K562 (cell line): ENCODE data around the gene XPNPEP3. TPM values are rescaled to one million over a fixed set of nuclear protein-coding genes. Genes with fewer than 3 reads are reported as not detected.

Source experiments
- ATAC-seq: fragments of 200-7000 bp; cut with Tn5 transposase; 3 replicates; pipeline ENCODE4 v1.9.1; 2020; ENCODE audit warnings: moderate library complexity
- BruUV-seq: library from RNA; stranded (reverse); fragments of 400-500 nt; replicated peaks from 2 replicates; lab custom pipeline; 2021; lab: Mats Ljungman, UMichigan
- CTCF ChIA-PET: fragments of 300-600 bp; formaldehyde crosslinking; extraction: SDS; loops from one replicate; lab custom pipeline; 2021; ENCODE audit warnings: low intra/inter-chr PET ratio; lab: Yijun Ruan, JAX
- POLR2A ChIA-PET: fragments of 300-600, 350-650 bp; sonication (Branson Sonifier 250); formaldehyde crosslinking; extraction: SDS; loops from one replicate; lab custom pipeline; 2021; ENCODE audit warnings: antibody characterized with exemption, inconsistent platforms; lab: Yijun Ruan, JAX
- DNase-seq, 4 experiments: peaks; one replicate each; pipeline versions ENCODE4 v3.0.0 to v3.0.0-alpha.2; 2011 to 2018; ENCODE audit warnings: low spot score in 3 of 4, mixed read lengths in 3 of 4; ENCODE audit errors: extremely low read depth in 1 of 4
- FAIRE-seq: peaks from 2 replicates; lab custom pipeline; 2011; peaks lifted over from hg19 to GRCh38; lab: Jason Lieb, UNC
- H2AFZ ChIP-seq: 2 replicates; pipeline ENCODE4 v1.6.0; 2011; ENCODE audit warnings: low read depth, low read length, control low read depth, inconsistent platforms
- H3K27ac ChIP-seq: fragments of 200-600 bp; 3 replicates; pipeline ENCODE4 v1.8.0; 2011; ENCODE audit warnings: low read depth, mild to moderate bottlenecking, control low read depth, inconsistent platforms, low read length, moderate library complexity, mixed read lengths; ENCODE audit errors: extremely low read depth
- H3K27me3 ChIP-seq, 2 experiments: fragments of 300-600 bp in 1 of 2; 2 replicates in 1 of 2; 3 replicates in 1 of 2; pipeline versions ENCODE4 v1.6.0 to v1.8.0; 2011; ENCODE audit warnings: inconsistent platforms in 2 of 2, low read length in 2 of 2, mild to moderate bottlenecking in 1 of 2, mixed read lengths in 1 of 2, moderate library complexity in 1 of 2; ENCODE audit not compliant: control insufficient read depth in 2 of 2, insufficient read depth in 2 of 2
- H3K36me3 ChIP-seq: fragments of 300-600 bp; 3 replicates; pipeline ENCODE4 v1.8.0; 2011; ENCODE audit warnings: mild to moderate bottlenecking, low read length, inconsistent platforms; ENCODE audit not compliant: control insufficient read depth, insufficient read depth
- H3K4me1 ChIP-seq, 2 experiments: fragments of 200-600 bp in 1 of 2; replicated peaks in 1 of 2; 2 replicates in 1 of 2; 3 replicates in 1 of 2; pipeline versions ENCODE4 v1.5.1 to v1.8.0; 2011; ENCODE audit warnings: inconsistent platforms in 2 of 2, low read length in 2 of 2, mild to moderate bottlenecking in 1 of 2, mixed read lengths in 1 of 2, moderate library complexity in 1 of 2; ENCODE audit not compliant: control insufficient read depth in 2 of 2, insufficient read depth in 2 of 2
- H3K4me2 ChIP-seq: 2 replicates; pipeline ENCODE4 v1.6.1; 2011; ENCODE audit warnings: low read length, control low read depth, inconsistent platforms, mixed read lengths; ENCODE audit not compliant: insufficient read depth
- H3K4me3 ChIP-seq: fragments of 200-600 bp; sonication (generic), shearing (Covaris generic); 2 replicates; pipeline ENCODE4 v1.5.1; 2016; ENCODE audit warnings: control low read depth, inconsistent platforms
- H3K79me2 ChIP-seq: fragments of 200-600 bp; 3 replicates; pipeline ENCODE4 v1.8.0; 2011; ENCODE audit warnings: low read length, inconsistent platforms; ENCODE audit not compliant: control insufficient read depth, insufficient read depth
- H3K9ac ChIP-seq, 2 experiments: 2 replicates each; pipeline versions ENCODE4 v1.6.0 to v1.6.1; 2011; ENCODE audit warnings: low read depth in 2 of 2, low read length in 2 of 2, control low read depth in 1 of 2, inconsistent platforms in 1 of 2, mild to moderate bottlenecking in 1 of 2, mixed read lengths in 1 of 2; ENCODE audit not compliant: insufficient read depth in 1 of 2
- H3K9me1 ChIP-seq: one replicate; pipeline ENCODE4 v1.6.0; 2011; ENCODE audit warnings: inconsistent platforms, mild to moderate bottlenecking, low read length, moderate library complexity; ENCODE audit not compliant: control insufficient read depth, insufficient read depth
- H3K9me3 ChIP-seq: replicated peaks from 2 replicates; pipeline ENCODE4 v1.5.1; 2011; ENCODE audit warnings: low read depth, low read length, inconsistent platforms; ENCODE audit not compliant: control insufficient read depth, insufficient read depth
- H4K20me1 ChIP-seq: replicated peaks from 2 replicates; pipeline ENCODE4 v1.6.1; 2011; ENCODE audit warnings: low read length, inconsistent platforms, mixed read lengths; ENCODE audit not compliant: control insufficient read depth, insufficient read depth
- KDM5B ChIP-seq: fragments of 200-600 bp; sonication (generic); IDR thresholded peaks from 2 replicates; pipeline ENCODE4 v1.6.1; 2012; ENCODE audit warnings: low read depth, mild to moderate bottlenecking, moderate library complexity, low read length, control low read depth, inconsistent platforms; ENCODE audit not compliant: insufficient replicate concordance
- MCM5 ChIP-seq: fragments of 450-650 bp; IDR thresholded peaks from 2 replicates; pipeline ENCODE4 v1.6.1; 2016; ENCODE audit warnings: low read depth
- MIER1 ChIP-seq: fragments of 450-650 bp; IDR thresholded peaks from 2 replicates; pipeline ENCODE4 v1.6.1; 2016; ENCODE audit warnings: antibody characterized with exemption, mild to moderate bottlenecking, low read depth
- NR4A1 ChIP-seq, 2 experiments: fragments of 250-450 bp in 1 of 2; fragments of 450-650 bp in 1 of 2; sonication (Bioruptor Pico) in 1 of 2; IDR thresholded peaks; 2 replicates each; pipeline versions ENCODE4 v1.4.0 to v1.6.1; 2016 to 2020; ENCODE audit warnings: mild to moderate bottlenecking in 2 of 2, missing compliant biosample characterization in 1 of 2, missing genetic modification characterization in 1 of 2, moderate library complexity in 1 of 2
- TFAM ChIP-seq: fragments of 250-450 bp; sonication (Bioruptor Pico); conservative IDR thresholded peaks from 2 replicates; pipeline ENCODE4 v1.5.0; 2021; ENCODE audit warnings: mild to moderate bottlenecking, moderate library complexity
- ZC3H4 ChIP-seq: sonication (generic); formaldehyde crosslinking; IDR thresholded peaks from 2 replicates; pipeline ENCODE4 v1.9.0; 2021; ENCODE audit warnings: missing genetic modification reagents, borderline replicate concordance
- ZZZ3 ChIP-seq: fragments of 450-650 bp; IDR thresholded peaks from 2 replicates; pipeline ENCODE4 v1.6.1; 2016; ENCODE audit warnings: antibody characterized with exemption, mild to moderate bottlenecking, moderate library complexity
- WGBS: fragments of 100-300 bp; shearing (Covaris generic); methylation state at CpG from one replicate; pipeline ENCODE4 v1.1.6; 2016; ENCODE audit warnings: low coverage, mixed read lengths; ENCODE audit not compliant: insufficient coverage; ENCODE audit errors: missing lambda C conversion rate; 5-methylcytosine and 5-hydroxymethylcytosine counted together
- in situ Hi-C: fragments of 300-500 bp; cut with MboI; formaldehyde crosslinking; loops from 4 replicates; pipeline ENCODE4 v1.15.0; 2018; ENCODE audit warnings: inconsistent platforms, mixed read lengths
- intact Hi-C: fragments of 100-400 bp; cut with micrococcal nuclease; formaldehyde crosslinking; loops from 2 replicates; pipeline ENCODE4 v1.14.2; 2022
- polyA plus RNA-seq, 8 experiments: library from polyadenylated mRNA; depleted of rRNA in 4 of 8; stranded (reverse) in 5 of 8; unstranded in 3 of 8; fragments of >200 nt; fragmentation: Nextera tagmentation in 2 of 8; fragmentation: Illumina TruSeq in 1 of 8; extraction: Ambion mirVana in 2 of 8; extraction: Trizol in 1 of 8; gene quantifications; 2 replicates each; pipeline versions ENCODE4 v1.2.1 to v1.2.3, GENCODE V29; 2011 to 2014; ENCODE audit warnings: inconsistent platforms in 1 of 8, missing spikeins in 1 of 8
- total RNA-seq, 7 experiments: library from RNA; depleted of rRNA in 6 of 7; stranded (reverse); fragments of >200 nt in 6 of 7; fragmentation: Illumina TruSeq in 2 of 7; extraction: Trizol in 2 of 7; gene quantifications; 2 replicates each; pipeline versions ENCODE4 v1.2.1 to v1.2.3, GENCODE V29; 2011 to 2021; ENCODE audit warnings: low replicate concordance in 1 of 7
- TF ChIP-seq, protein P1 (sequence below): fragments of 450-650 bp; IDR thresholded peaks from 2 replicates; pipeline ENCODE4 v1.7.0; 2016; ENCODE audit warnings: borderline replicate concordance
- TF ChIP-seq, protein P2 (sequence below), 3 experiments: fragments of 200-800 bp in 1 of 3; sonication (Bioruptor generic) in 1 of 3; sonication (generic) in 1 of 3; formaldehyde crosslinking in 1 of 3; IDR thresholded peaks; 2 replicates each; pipeline versions ENCODE4 v1.6.1 to v1.8.0; 2016 to 2022; ENCODE audit warnings: mild to moderate bottlenecking in 2 of 3, missing compliant biosample characterization in 2 of 3, missing genetic modification characterization in 2 of 3, missing genetic modification reagents in 1 of 3
- TF ChIP-seq, protein P3 (sequence below): IDR thresholded peaks from 3 replicates; pipeline ENCODE4 v1.6.1; 2011; ENCODE audit warnings: borderline replicate concordance, mild to moderate bottlenecking; ENCODE audit not compliant: insufficient read length, insufficient read depth
- TF ChIP-seq, protein P4 (sequence below), 2 experiments: fragments of 450-650 bp in 1 of 2; sonication (generic) in 1 of 2; formaldehyde crosslinking; conservative IDR thresholded peaks; 2 replicates each; pipeline versions ENCODE4 v1.4.0 to v1.8.1; 2020 to 2022; ENCODE audit warnings: mild to moderate bottlenecking in 1 of 2, missing genetic modification reagents in 1 of 2
- TF ChIP-seq, protein P5 (sequence below): fragments of 250-450 bp; sonication (Bioruptor Pico); IDR thresholded peaks from 2 replicates; pipeline ENCODE4 v1.5.0; 2021; ENCODE audit warnings: mild to moderate bottlenecking, borderline replicate concordance

The XPNPEP3 gene
- total and polyA plus RNA-seq, 9 of the 15 experiments (the other 6 are each of a cell fraction or from before 2014, with no cell fraction given): 9.1 to 22.6 (median 15.6) TPM

DNA sequence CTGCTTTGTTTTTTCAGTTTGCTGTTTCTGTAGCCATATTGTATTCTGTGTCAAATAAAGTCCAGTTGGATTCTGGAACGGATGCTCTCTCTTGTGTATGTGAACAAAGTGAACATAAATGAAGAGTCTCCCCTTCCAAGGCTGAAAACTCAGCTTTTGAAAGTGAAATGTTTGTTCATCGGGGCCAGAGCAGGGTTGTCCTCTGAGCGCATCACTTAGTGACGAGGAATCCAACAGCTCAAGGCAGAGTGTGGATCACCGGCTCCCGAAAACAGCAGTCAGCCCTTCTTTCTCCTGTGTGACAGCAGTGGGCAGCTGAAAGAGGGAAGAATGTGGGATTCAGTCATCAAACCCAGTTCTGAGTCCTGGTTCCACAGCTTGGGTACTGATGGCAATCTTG is 115.6 kb downstream of the XPNPEP3 start (continued):
- TF ChIP-seq, protein P1, sequence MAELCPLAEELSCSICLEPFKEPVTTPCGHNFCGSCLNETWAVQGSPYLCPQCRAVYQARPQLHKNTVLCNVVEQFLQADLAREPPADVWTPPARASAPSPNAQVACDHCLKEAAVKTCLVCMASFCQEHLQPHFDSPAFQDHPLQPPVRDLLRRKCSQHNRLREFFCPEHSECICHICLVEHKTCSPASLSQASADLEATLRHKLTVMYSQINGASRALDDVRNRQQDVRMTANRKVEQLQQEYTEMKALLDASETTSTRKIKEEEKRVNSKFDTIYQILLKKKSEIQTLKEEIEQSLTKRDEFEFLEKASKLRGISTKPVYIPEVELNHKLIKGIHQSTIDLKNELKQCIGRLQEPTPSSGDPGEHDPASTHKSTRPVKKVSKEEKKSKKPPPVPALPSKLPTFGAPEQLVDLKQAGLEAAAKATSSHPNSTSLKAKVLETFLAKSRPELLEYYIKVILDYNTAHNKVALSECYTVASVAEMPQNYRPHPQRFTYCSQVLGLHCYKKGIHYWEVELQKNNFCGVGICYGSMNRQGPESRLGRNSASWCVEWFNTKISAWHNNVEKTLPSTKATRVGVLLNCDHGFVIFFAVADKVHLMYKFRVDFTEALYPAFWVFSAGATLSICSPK: no peak
- TF ChIP-seq, all 486 proteins: peak for 0

DNA sequence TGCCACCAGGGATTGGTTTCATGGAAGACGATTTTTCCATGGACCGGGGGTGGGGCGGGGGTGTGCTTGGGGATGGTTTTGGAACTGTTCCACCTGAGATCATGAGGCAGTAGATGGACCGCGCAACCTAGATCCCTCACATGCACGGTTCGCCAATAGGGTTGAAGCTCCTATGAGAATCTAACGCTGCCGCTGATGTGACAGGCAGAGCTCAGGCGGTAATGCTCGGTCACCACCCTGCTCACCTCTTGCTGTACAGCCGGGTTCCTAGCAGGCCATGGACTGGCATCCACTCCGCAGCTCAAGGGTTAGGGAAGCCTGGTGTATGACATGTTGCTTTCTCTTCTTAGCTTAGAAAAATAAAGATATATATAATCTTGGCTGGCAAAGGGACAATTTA is 116.2 kb downstream of the XPNPEP3 start:
- CTCF ChIA-PET: no interaction called here
- TF ChIP-seq, protein P2, sequence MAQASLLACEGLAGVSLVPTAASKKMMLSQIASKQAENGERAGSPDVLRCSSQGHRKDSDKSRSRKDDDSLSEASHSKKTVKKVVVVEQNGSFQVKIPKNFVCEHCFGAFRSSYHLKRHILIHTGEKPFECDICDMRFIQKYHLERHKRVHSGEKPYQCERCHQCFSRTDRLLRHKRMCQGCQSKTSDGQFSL (CRISPR knock-in tag; IDR thresholded peaks at IDR 0.05): no peak
- TF ChIP-seq, protein P2 (tag; IDR thresholded peaks at IDR 0.05): no peak
- TF ChIP-seq ZZZ3: no peak
- no peak for TF ChIP-seq MCM5
- TF ChIP-seq ZC3H4: no peak
- no peak for TF ChIP-seq MIER1
- TF ChIP-seq, protein P3, sequence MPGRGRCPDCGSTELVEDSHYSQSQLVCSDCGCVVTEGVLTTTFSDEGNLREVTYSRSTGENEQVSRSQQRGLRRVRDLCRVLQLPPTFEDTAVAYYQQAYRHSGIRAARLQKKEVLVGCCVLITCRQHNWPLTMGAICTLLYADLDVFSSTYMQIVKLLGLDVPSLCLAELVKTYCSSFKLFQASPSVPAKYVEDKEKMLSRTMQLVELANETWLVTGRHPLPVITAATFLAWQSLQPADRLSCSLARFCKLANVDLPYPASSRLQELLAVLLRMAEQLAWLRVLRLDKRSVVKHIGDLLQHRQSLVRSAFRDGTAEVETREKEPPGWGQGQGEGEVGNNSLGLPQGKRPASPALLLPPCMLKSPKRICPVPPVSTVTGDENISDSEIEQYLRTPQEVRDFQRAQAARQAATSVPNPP: no peak
- TF ChIP-seq NR4A1 (CRISPR knock-in tag; IDR thresholded peaks at IDR 0.05): no peak
- TF ChIP-seq NR4A1 (tag; IDR thresholded peaks at IDR 0.05): no peak
- no peak for TF ChIP-seq KDM5B
- TF ChIP-seq, protein P4, sequence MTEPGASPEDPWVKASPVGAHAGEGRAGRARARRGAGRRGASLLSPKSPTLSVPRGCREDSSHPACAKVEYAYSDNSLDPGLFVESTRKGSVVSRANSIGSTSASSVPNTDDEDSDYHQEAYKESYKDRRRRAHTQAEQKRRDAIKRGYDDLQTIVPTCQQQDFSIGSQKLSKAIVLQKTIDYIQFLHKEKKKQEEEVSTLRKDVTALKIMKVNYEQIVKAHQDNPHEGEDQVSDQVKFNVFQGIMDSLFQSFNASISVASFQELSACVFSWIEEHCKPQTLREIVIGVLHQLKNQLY (CRISPR knock-in tag; conservative IDR thresholded peaks at IDR 0.05): no peak
- no peak for TF ChIP-seq TFAM (CRISPR knock-in tag)
- TF ChIP-seq, protein P5, sequence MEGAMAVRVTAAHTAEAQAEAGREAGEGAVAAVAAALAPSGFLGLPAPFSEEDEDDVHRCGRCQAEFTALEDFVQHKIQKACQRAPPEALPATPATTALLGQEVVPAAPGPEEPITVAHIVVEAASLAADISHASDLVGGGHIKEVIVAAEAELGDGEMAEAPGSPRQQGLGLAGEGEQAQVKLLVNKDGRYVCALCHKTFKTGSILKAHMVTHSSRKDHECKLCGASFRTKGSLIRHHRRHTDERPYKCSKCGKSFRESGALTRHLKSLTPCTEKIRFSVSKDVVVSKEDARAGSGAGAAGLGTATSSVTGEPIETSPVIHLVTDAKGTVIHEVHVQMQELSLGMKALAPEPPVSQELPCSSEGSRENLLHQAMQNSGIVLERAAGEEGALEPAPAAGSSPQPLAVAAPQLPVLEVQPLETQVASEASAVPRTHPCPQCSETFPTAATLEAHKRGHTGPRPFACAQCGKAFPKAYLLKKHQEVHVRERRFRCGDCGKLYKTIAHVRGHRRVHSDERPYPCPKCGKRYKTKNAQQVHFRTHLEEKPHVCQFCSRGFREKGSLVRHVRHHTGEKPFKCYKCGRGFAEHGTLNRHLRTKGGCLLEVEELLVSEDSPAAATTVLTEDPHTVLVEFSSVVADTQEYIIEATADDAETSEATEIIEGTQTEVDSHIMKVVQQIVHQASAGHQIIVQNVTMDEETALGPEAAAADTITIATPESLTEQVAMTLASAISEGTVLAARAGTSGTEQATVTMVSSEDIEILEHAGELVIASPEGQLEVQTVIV (CRISPR knock-in tag): no peak

More for the DNA sequence above, 116.2 kb downstream of the XPNPEP3 start:
- Histone ChIP-seq H3K4me3 (no peak overlapping the region), H3K9me3 (no peaks in the 10 kb centered on the region), H2AFZ (no peak overlapping the region), H3K9me1 (peaks cover 2% of the 10 kb centered on the region), H3K4me2 (no peak overlapping the region), H4K20me1 (no peaks in the 10 kb centered on the region), H3K4me1 (peaks cover 0 to 4% of the 10 kb centered on the region in 2 experiments; a peak in 1 of 5 replicates), H3K27me3 (no peaks in the 10 kb centered on the region), H3K36me3 (peaks cover 34% of the 10 kb centered on the region; the same call in 2 of the 3 replicates), H3K9ac (no peak overlapping the region), H3K27ac (no peak overlapping the region), H3K79me2 (no peaks in the 10 kb centered on the region)
- POLR2A ChIA-PET: interaction anchor here (0.6 to 1.5 kb wide), 5 partner anchors 9 to 590 kb away, joined by 3 to 6 read pairs (median 3); no protein-coding TSS in a partner anchor
- no peak for DNase-seq
- in situ Hi-C loops: no loop called here
- FAIRE-seq: no peak
- intact Hi-C loops: no loop called here
- ATAC-seq: no peak
- BruUV-seq: no TSS peak
- WGBS: 95% methylated on average over 11 of the region's 13 CpGs
